Stimulated activated CD8-positive, alpha-beta memory T cell treated with anti-CD3 and anti-CD28 coated beads, Interleukin-4, amount 100 ng/mL, for 4 hours (primary cell): ENCODE measurements around the gene CLUH.
"Not testable (repeated sequence)": the region's sequence is repeated elsewhere in the genome, so short reads cannot be mapped to it uniquely, and the experiment has no call there.

ENCODE experiments used
- DNase-seq, 2 donors: peaks; one replicate each; pipeline ENCODE4 v3.0.0-alpha.2; 2020; ENCODE audit warnings: low read depth in 2 of 2, low spot score in 1 of 2

The CLUH gene

GRCh38 chr17:2690165-2691068, 21.1 kb downstream of the CLUH start:
- no peak for DNase-seq

- DNase-seq = no peak
Measured at GRCh38 chr17:2689411-2690164, 22.0 kb downstream of the CLUH start.

- DNase-seq = no peak
Measured at GRCh38 chr17:2688351-2689342, 22.9 kb downstream of the CLUH start.

GRCh38 chr17:2687074-2687418, 24.5 kb downstream of the CLUH start:
- DNase-seq = no peak

GRCh38 chr17:2685696-2686095, 25.9 kb downstream of the CLUH start:
- no peak for DNase-seq

- DNase-seq = no peak
Measured at GRCh38 chr17:2684549-2684948, 27.0 kb downstream of the CLUH start.

- no peak for DNase-seq
Measured at GRCh38 chr17:2683912-2684311, 27.7 kb downstream of the CLUH start.

- no peak for DNase-seq
Measured at GRCh38 chr17:2682176-2682938, 29.2 kb downstream of the CLUH start.

- DNase-seq = no peak
Measured at GRCh38 chr17:2681650-2682049, 29.9 kb downstream of the CLUH start.

- DNase-seq = no peak
Measured at GRCh38 chr17:2680961-2681360, 30.6 kb downstream of the CLUH start.

GRCh38 chr17:2679247-2679646, 32.3 kb downstream of the CLUH start:
- DNase-seq = not testable (repeated sequence)

- no peak for DNase-seq
Measured at GRCh38 chr17:2672026-2672425, 39.5 kb downstream of the CLUH start.

GRCh38 chr17:2660410-2660809, 51.2 kb downstream of the CLUH start:
- not testable (repeated sequence) for DNase-seq

- not testable (repeated sequence) for DNase-seq
Measured at GRCh38 chr17:2659337-2659736, 52.2 kb downstream of the CLUH start.

GRCh38 chr17:2656283-2656682, 55.3 kb downstream of the CLUH start:
- DNase-seq = no peak

- DNase-seq = no peak
Measured at GRCh38 chr17:2655546-2655945, 56.0 kb downstream of the CLUH start.

GRCh38 chr17:2652911-2653310, 58.7 kb downstream of the CLUH start:
- not testable (repeated sequence) for DNase-seq

GRCh38 chr17:2649191-2649590, 62.4 kb downstream of the CLUH start:
- DNase-seq = no peak

- no peak for DNase-seq
Measured at GRCh38 chr17:2647957-2648356, 63.6 kb downstream of the CLUH start.

GRCh38 chr17:2644971-2645370, 66.6 kb downstream of the CLUH start:
- DNase-seq = no peak
